Measurements from ENCODE around the gene ARHGAP15. TPM values are rescaled to one million over a fixed set of nuclear protein-coding genes. Genes with fewer than 3 reads are reported as not detected.

Gene ARHGAP15
- total RNA-seq, 1 donor from 2014 or later, result not detected

- TF ChIP-seq CTCF (IDR thresholded peaks at IDR 0.05; ENCODE audit: insufficient read depth, low read length, poor library complexity, severe bottlenecking), result no peak
- H3K36me3 ChIP-seq (ENCODE audit: control insufficient read depth, insufficient read depth, low read length), result no peaks in the 10 kb centered on the region
- H3K27me3 ChIP-seq (ENCODE audit: control insufficient read depth, insufficient read depth, low read length), result no peaks in the 10 kb centered on the region
- H3K4me3 ChIP-seq (ENCODE audit: low read depth, low read length), result no peak overlapping the region
- DNase-seq (ENCODE audit: low read depth), result no peak
Observed at GRCh38 chr2:143689541-143689940, 560.3 kb downstream of the ARHGAP15 start.

GRCh38 chr2:143690235-143690634, 561.0 kb downstream of the ARHGAP15 start:
- H3K36me3 ChIP-seq (ENCODE audit: control insufficient read depth, insufficient read depth, low read length), result no peaks in the 10 kb centered on the region
- no peak for DNase-seq (ENCODE audit: low read depth)
- H3K4me3 ChIP-seq (ENCODE audit: low read depth, low read length), result no peak overlapping the region
- no peak for TF ChIP-seq CTCF (IDR thresholded peaks at IDR 0.05; ENCODE audit: insufficient read depth, low read length, poor library complexity, severe bottlenecking)
- no peaks in the 10 kb centered on the region for H3K27me3 ChIP-seq (ENCODE audit: control insufficient read depth, insufficient read depth, low read length)

GRCh38 chr2:143691121-143691520, 561.9 kb downstream of the ARHGAP15 start:
- TF ChIP-seq CTCF (IDR thresholded peaks at IDR 0.05; ENCODE audit: insufficient read depth, low read length, poor library complexity, severe bottlenecking), result no peak
- Histone ChIP-seq H3K36me3 (ENCODE audit: control insufficient read depth, insufficient read depth, low read length) (no peaks in the 10 kb centered on the region), H3K27me3 (ENCODE audit: control insufficient read depth, insufficient read depth, low read length) (no peaks in the 10 kb centered on the region), H3K4me3 (ENCODE audit: low read depth, low read length) (no peak overlapping the region)
- DNase-seq (ENCODE audit: low read depth), result no peak

GRCh38 chr2:143692162-143692561, 562.9 kb downstream of the ARHGAP15 start:
- Histone ChIP-seq H3K27me3 (ENCODE audit: control insufficient read depth, insufficient read depth, low read length) (no peaks in the 10 kb centered on the region), H3K36me3 (ENCODE audit: control insufficient read depth, insufficient read depth, low read length) (no peaks in the 10 kb centered on the region), H3K4me3 (ENCODE audit: low read depth, low read length) (no peak overlapping the region)
- DNase-seq (ENCODE audit: low read depth), result no peak
- no peak for TF ChIP-seq CTCF (IDR thresholded peaks at IDR 0.05; ENCODE audit: insufficient read depth, low read length, poor library complexity, severe bottlenecking)

GRCh38 chr2:143692967-143693366, 563.7 kb downstream of the ARHGAP15 start:
- H3K27me3 ChIP-seq (ENCODE audit: control insufficient read depth, insufficient read depth, low read length), result no peaks in the 10 kb centered on the region
- no peaks in the 10 kb centered on the region for H3K36me3 ChIP-seq (ENCODE audit: control insufficient read depth, insufficient read depth, low read length)
- H3K4me3 ChIP-seq (ENCODE audit: low read depth, low read length), result no peak overlapping the region
- DNase-seq (ENCODE audit: low read depth), result no peak
- no peak for TF ChIP-seq CTCF (IDR thresholded peaks at IDR 0.05; ENCODE audit: insufficient read depth, low read length, poor library complexity, severe bottlenecking)

- DNase-seq (ENCODE audit: low read depth), result no peak
- Histone ChIP-seq H3K36me3 (ENCODE audit: control insufficient read depth, insufficient read depth, low read length) (no peaks in the 10 kb centered on the region), H3K4me3 (ENCODE audit: low read depth, low read length) (no peak overlapping the region), H3K27me3 (ENCODE audit: control insufficient read depth, insufficient read depth, low read length) (no peaks in the 10 kb centered on the region)
- TF ChIP-seq CTCF (IDR thresholded peaks at IDR 0.05; ENCODE audit: insufficient read depth, low read length, poor library complexity, severe bottlenecking), result no peak
Observed at GRCh38 chr2:143694335-143694734, 565.1 kb downstream of the ARHGAP15 start.

Measured in kidney epithelial cell (primary cell).